GM21825 (cell line): Measurements from ENCODE around the gene FBXO28.
"Not testable (repeated sequence)": the region's sequence is repeated elsewhere in the genome, so short reads cannot be mapped to it uniquely, and the experiment has no call there.

ENCODE experiments used
- ATAC-seq: cut with Tn5 transposase; IDR thresholded peaks from one replicate; pipeline ENCODE4 v1.9.1; 2021; ENCODE audit warnings: mild to moderate bottlenecking, moderate library complexity; ENCODE audit not compliant: unreplicated experiment

The FBXO28 gene

DNA sequence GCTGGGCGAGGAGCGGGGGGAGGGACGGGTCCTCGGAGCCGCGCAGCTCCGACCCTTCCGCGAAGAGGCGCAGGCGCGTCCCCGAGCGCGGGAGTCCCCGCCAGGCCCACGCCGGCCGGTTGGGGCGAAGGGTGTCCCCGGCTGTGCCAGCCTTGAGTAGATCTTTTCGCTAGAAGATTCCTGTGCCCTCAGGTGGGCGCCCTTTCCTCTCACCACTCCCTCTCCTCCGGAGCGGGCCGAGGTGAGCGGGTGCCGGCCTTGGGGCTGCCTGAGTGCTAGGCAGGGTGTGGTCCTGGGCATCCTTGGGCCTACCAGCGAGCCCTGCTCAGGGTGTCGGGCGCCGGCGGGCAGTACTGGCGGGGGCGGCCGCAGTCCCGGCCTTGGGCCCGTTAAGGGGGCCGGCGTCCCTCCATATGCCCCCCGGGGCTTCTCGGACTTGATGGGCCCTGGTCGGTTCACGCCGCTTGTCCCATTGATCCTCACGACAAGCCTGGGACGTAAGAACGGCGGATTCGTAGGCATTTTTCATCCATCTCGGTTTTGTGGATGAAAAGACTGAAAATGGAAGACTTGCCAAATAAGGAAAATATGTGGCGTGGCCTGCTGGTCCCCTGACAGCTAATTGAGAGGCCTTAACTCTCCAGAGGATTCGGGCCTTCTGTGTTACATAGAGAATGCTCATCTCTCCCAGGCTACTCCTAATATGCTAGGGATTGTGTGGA is 69.8 kb downstream of the FBXO28 start:
- ATAC-seq: peak; percentile 47

DNA sequence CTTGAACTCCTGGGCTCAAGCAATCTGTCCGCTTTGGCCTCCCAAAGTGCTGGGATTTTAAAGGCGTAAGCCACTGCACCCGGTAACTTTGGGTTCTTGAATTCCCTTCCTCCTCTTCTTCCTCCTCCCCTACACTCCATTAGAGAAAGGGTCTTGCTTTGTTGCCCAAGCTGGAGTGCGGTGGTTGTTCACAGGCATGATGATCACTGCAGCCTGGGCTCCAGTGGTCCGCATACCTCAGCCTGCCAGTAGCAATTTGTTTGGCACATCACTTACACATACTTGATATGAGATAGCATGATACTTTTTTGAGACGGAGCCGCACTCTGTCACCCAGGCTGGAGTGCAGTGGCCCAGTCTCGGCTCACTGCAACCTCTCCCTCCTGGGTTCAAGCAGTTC is 71.3 kb downstream of the FBXO28 start:
- ATAC-seq: no peak

DNA sequence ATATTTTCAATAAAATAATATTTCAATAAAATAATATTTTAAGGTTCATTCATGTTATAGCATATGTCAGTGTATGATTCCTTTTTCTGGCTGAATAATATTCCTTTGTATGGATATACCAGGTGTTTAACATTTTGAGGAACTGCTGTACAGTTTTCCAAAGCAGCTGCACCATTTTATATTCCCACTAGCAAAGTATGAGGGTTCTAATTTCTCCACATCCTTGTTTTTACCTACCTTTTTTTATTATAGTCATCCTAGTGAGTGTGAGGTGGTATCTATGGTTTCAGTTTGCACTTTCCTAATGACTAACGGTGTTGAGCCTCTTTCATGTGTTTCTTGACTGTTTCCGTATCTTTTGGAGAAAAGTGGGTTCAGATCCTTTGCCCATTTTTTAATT is 74.4 kb downstream of the FBXO28 start:
- ATAC-seq: no peak

DNA sequence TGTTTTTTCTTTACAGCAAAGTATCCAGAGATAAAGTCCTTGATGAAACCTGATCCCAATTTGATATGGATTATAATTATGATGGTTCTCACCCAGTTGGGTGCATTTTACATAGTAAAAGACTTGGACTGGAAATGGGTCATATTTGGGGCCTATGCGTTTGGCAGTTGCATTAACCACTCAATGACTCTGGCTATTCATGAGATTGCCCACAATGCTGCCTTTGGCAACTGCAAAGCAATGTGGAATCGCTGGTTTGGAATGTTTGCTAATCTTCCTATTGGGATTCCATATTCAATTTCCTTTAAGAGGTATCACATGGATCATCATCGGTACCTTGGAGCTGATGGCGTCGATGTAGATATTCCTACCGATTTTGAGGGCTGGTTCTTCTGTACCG is 75.7 kb downstream of the FBXO28 start:
- ATAC-seq: no peak

DNA sequence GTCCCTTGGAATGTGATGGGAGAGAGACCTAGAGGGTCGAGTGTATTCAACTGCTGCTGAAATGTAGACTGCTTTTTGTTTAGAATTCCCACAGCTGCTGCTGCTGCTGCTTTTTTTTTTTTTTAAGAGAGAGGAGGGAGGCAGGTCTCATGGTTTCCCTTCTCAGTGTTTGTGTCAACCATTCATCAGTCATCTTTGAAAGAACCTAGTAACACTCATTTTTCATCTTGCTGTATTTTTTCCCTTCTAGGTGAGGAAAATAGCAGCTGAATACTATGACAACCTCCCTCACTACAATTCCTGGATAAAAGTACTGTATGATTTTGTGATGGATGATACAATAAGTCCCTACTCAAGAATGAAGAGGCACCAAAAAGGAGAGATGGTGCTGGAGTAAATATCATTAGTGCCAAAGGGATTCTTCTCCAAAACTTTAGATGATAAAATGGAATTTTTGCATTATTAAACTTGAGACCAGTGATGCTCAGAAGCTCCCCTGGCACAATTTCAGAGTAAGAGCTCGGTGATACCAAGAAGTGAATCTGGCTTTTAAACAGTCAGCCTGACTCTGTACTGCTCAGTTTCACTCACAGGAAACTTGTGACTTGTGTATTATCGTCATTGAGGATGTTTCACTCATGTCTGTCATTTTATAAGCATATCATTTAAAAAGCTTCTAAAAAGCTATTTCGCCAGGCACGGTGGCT is 78.3 kb downstream of the FBXO28 start:
- no peak for ATAC-seq

DNA sequence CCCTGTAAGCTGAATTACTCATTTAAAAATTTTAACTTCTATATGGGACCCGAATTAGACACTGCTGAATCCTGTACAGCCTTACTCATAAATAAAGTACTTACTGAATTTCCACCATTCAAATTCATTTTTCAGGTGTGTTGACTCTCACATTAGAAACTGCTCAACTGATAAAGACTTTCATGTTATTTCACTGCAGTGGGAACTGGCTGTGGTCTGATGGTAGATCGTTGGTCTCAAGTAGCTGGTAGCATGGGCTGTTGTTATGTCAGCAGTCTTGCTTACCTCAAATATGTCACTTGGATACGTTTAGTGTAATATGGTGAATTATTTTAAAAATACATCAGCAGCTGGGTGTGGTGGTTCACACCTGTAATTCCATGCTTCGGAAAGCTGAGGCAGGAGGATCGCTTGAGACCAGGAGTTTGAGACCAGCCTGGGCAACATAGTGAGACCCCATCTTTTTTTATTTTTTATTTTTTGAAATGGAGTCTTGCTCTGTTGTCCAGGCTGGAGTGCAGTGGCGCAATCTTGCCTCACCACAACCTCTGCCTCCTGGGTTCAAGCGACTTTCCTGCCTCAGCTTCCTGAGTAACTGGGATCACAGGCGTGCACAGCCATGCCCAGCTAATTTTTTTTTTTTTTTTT is 79.5 kb downstream of the FBXO28 start:
- ATAC-seq: no peak

DNA sequence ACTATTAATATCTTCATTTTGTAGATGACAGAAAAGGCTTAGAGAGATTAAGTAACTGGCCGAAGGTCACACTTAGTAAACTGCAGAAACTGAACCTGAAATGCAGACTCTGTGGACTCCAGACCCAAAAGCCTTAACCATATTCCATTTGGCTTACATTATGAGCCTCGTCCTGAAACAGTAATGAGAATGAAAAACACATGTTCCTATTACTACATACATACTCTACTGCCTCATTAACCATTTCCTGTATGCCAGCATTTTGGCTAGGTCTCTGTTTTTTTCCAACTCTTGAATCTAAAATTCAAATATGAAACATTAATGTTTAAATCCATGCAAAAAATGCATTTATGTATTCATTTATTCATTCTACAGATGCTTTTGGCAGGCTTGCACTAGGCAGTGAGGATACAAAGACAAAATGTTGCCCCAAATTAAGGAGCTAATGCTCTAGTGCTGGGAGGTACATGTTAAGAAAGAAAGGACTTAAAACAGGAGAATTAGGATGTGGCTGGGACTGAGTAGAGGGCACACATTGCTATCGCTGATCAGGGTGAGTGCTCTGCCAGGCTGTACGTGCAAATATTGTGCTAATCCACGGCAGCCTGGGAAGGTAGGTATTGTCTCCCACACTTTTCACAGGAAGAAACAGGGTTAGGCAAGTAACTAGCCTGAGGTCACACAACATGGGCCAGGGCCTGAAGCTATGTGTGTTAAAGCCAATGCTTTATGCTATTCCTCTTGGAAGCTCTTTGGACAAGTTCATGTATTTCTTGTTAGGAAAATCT is 83.1 kb downstream of the FBXO28 start:
- ATAC-seq: no peak

DNA sequence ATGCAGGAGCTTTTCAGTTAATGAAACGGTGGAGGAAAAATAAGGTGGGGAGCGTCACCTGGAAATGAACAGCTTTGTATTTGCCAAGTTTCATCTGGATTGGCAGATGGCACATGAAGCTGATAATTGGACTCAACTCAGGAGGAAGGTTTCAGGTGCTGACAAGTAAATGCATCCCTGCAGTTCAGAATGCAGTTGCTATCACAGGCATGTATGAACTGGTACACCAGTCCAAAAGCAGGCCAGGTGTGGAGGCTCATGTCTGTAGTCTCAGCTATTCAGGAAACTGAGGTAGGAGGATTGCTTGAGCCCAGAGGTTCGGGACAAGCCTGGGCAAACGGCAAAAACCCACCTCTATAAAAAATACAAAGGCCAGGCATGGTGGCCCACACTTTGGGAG is 84.7 kb downstream of the FBXO28 start:
- ATAC-seq: no peak

DNA sequence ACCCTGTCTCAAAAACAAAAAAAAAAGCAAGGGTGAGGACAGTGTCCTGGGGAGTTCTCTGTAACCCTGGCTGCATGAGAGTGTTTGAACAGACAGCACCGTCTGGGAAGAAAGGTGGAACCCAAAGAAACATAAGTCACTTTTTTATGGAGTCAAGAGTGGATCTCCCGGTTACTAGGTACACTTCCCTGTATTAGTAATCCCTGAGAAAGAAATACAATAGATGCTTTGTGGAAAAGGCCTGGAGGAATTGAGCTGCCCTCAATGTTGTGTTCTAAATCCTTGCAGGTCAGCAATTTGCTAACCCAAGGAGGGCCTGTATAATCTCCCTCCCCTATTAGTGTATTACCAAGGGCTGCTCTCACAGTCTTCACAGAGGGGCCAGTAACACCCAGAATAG is 85.8 kb downstream of the FBXO28 start:
- ATAC-seq: no peak

DNA sequence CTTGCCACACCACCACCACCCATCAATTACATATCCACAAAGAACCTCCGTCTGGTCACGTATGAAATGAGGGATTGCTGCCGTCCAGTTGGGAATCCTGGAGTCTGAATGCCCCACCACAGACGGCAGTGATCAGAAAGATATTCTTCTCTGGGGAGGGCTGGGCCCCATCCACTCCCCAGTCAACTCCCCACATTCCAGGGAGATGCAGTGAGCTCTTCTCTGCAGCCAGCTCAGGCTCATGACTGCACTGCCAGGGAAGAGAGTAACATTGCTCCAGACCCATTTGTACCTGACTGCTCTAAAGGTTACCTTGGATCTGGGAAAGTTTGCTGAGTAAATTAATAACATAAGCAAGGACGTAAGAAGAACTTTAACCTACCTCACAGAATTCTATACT is 87.5 kb downstream of the FBXO28 start:
- ATAC-seq: no peak

DNA sequence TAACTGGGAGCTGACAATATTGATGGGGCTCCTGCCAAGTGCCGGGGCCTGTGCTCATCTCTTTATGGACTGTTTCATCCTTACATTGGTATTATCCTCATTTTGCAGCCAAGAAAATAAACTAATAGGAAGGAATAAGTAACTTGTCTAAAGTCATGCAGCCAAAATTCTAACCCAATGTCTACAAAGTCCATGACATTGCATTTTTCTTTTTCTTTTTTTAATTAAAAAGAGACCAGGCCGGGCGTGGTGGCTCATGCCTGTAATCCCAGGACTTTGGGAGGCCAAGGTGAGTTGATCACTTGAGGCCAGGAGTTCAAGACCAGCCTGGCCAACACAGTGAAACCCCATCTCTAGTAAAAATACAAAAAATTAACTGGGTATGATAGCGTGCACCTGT is 87.9 kb downstream of the FBXO28 start:
- ATAC-seq: no peak

DNA sequence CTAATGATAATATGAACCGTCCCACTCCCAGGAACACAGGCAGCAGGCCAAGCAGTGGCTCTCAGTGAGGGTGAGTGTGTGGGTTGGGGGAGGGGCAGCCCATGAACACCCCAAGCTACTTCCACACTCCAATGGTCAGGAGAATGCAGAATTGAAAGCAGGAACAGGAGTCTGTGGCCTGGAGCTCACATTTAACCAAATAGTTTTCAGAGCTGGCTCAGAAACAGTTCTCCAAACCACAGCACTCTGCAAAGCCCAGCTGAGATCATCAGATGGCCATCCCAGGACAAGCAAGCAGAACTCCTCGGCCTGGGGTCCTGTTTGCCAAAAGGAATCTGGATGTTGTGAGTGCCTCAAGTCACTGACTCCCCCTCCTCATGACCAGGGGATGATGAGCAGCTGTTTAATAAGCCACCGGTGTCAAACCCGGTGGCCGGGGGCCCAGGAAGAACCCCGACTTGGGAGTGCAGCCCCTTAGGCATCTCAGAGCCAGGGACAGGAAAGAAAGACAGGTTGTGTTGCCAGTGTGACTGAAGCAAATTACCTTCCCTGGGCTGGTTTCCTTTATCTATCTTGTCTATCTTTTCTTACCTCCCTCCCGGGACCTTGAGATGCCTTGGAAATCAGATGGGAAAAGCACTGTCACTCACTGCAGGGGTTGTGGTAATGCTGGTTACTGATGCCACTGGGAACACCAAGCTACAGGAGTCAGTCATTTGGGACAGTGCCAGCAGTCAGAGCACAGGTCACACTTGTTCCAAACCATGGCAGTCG is 89.5 kb downstream of the FBXO28 start:
- ATAC-seq: peak; percentile 72

DNA sequence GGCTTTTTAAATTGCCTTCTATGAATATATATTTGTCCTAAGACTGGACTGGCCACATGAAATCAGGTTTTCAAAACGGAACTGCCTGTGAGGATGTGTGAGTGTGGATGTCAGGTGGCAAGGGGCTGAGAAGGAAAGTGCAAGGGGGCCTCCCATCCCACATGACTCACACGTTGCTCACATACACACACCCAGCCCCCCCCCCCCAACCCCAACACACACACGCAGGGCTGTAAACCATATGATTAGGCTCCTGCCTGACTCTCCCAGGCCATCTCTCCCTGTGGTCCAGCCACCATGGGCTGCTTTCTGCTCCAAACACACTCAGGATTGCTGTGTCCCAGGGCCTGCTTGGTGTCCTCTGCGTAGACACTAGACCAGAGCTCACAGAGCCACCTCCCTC is 91.5 kb downstream of the FBXO28 start:
- peak; percentile 45 for ATAC-seq

DNA sequence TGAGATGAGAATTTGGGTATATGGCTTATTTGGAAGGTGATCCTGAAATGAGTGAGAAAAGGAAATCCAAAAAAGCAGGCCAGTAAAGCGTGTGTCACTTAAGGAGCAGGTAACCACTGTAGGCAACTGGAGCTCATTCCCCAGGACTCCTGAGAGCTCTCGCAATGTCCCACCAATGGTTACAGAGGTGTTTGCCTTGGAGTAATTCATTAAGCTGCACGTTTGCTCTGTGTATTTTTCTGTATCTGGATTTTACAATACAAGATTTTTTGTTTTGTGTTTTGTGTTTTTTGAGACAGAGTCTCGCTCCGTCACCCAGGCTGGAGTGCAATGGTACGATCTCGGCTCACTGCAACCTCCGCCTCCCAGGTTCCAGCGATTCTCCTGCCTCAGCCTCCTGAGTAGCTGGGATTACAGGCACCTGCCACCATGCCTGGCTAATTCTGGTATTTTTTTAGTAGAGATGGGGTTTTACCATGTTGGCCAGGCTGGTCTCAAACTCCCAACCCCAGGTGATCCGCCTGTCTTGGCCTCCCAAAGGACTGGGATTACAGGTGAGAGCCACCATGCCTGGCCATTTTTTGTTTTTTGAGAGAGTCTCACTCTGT is 92.1 kb downstream of the FBXO28 start:
- ATAC-seq: not testable (repeated sequence)

DNA sequence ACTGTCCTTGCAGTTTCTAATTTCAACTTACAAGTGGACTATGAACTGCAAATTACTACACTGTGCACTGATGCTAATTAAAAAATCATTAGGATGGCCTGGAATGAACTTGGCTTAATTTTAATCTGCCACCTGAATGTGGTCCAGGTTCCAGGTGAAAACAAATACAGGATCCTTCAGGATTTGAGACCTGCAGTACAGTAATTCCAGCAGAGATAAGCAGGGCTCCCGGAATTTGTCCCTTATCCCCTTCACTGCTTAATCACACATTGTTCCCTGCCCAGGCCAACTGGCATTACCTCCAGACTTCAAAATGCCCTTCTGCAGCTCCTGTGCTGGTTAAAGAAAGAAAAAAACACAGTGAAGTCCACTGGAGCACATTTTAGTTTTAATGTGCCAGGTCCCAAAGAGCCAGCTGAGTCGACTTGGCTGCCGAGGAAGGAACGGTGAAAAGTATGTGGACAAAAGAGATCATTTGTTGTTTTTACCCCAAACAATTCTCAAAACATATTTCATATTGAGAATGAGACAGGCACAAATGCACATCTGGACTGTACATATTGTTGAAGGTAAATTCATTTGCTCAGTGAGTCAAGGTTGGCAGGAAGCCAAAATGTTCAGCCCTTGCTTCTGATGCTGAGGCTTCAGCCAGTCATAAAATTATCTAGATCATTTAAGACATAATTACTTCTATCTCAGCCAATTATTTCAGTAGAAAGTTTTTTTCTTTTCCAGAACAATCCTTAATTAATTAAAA is 97.5 kb downstream of the FBXO28 start:
- no peak for ATAC-seq
